MCF 10A (cell line): Measurements from ENCODE around the gene TEX53. TPM values are rescaled to one million over a fixed set of nuclear protein-coding genes. Genes with fewer than 3 reads are reported as not detected.

Source experiments
- BruUV-seq: library from RNA; stranded (reverse); fragments of 400-500 nt; replicated peaks from 2 replicates; lab custom pipeline; 2021; lab: Mats Ljungman, UMichigan
- CTCF ChIA-PET: fragments of 300-600 bp; sonication (Branson Sonifier 250); formaldehyde crosslinking; extraction: SDS; loops from one replicate; lab custom pipeline; 2021; ENCODE audit warnings: antibody characterized with exemption, inconsistent platforms; lab: Yijun Ruan, JAX
- POLR2A ChIA-PET: fragments of 300-600, 350-650 bp; sonication (Branson Sonifier 250); formaldehyde crosslinking; extraction: SDS; loops from one replicate; lab custom pipeline; 2020; ENCODE audit warnings: antibody characterized with exemption, inconsistent platforms; lab: Yijun Ruan, JAX
- DNase-seq: peaks from one replicate; pipeline ENCODE4 v3.0.0-alpha.2; 2018; ENCODE audit not compliant: unreplicated experiment
- H3K27ac Mint-ChIP-seq: one replicate; pipeline ENCODE4 v1.8.0; 2022; ENCODE audit warnings: mild to moderate bottlenecking, low read depth, mixed read lengths; ENCODE audit not compliant: unreplicated experiment
- H3K27me3 Mint-ChIP-seq: one replicate; pipeline ENCODE4 v1.8.0; 2022; ENCODE audit warnings: mixed read lengths; ENCODE audit not compliant: insufficient read depth, unreplicated experiment
- H3K36me3 Mint-ChIP-seq: one replicate; pipeline ENCODE4 v1.8.0; 2022; ENCODE audit warnings: mild to moderate bottlenecking, moderate library complexity, mixed read lengths; ENCODE audit not compliant: insufficient read depth, unreplicated experiment
- H3K4me1 Mint-ChIP-seq: one replicate; pipeline ENCODE4 v1.8.0; 2022; ENCODE audit warnings: mixed read lengths; ENCODE audit not compliant: insufficient read depth, unreplicated experiment
- H3K4me3 Mint-ChIP-seq: one replicate; pipeline ENCODE4 v1.8.0; 2022; ENCODE audit warnings: mild to moderate bottlenecking, moderate library complexity, mixed read lengths; ENCODE audit not compliant: unreplicated experiment
- H3K9me3 Mint-ChIP-seq: one replicate; pipeline ENCODE4 v1.8.0; 2022; ENCODE audit warnings: mixed read lengths; ENCODE audit not compliant: unreplicated experiment
- CTCF ChIP-seq: fragments of 200-600 bp; IDR thresholded peaks from one replicate; pipeline ENCODE4 v1.8.0; 2022; ENCODE audit warnings: antibody characterized with exemption, mild to moderate bottlenecking; ENCODE audit not compliant: unreplicated experiment
- intact Hi-C: fragments of 100-400 bp; cut with micrococcal nuclease; formaldehyde crosslinking; loops from 2 replicates; pipeline ENCODE4 v1.14.1; 2022
- total RNA-seq: library from RNA; stranded (reverse); gene quantifications from 2 replicates; pipeline ENCODE4 v1.2.3, GENCODE V29; 2022

Gene TEX53
- total RNA-seq, 1 experiment from 2014 or later = not detected

GRCh38 chr9:114680259-114681001, 22.8 kb upstream of the TEX53 start:
- TF ChIP-seq CTCF = no peak
- ChIA-PET POLR2A (interaction anchor here (0.5 to 2.0 kb wide), 5 partner anchors 41 to 326 kb away, joined by 3 to 8 read pairs (median 3); partner anchors contain the start of gene ATP6V1G1), CTCF (interaction anchor here (0.5 to 9.3 kb wide), 51 partner anchors 7 to 844 kb away, joined by 3 to 250 read pairs (median 5); partner anchors contain the start of gene TEX53)
- Mint-ChIP-seq H3K4me1 (peaks cover 38% of the 10 kb centered on the region), H3K36me3 (no peaks in the 10 kb centered on the region), H3K9me3 (no peaks in the 10 kb centered on the region), H3K27me3 (no peaks in the 10 kb centered on the region), H3K27ac (no peak overlapping the region), H3K4me3 (no peak overlapping the region)
- intact Hi-C loops = no loop called here
- DNase-seq = no peak
- no TSS peak for BruUV-seq

GRCh38 chr9:114678795-114679194, 21.2 kb upstream of the TEX53 start:
- Mint-ChIP-seq H3K4me3 (no peak overlapping the region), H3K27me3 (no peaks in the 10 kb centered on the region), H3K4me1 (peaks cover 52% of the 10 kb centered on the region), H3K9me3 (peaks cover 8% of the 10 kb centered on the region), H3K27ac (no peak overlapping the region), H3K36me3 (no peaks in the 10 kb centered on the region)
- no peak for DNase-seq
- POLR2A ChIA-PET = interaction anchor here (1.7 to 2.4 kb wide), 2 partner anchors 12 to 231 kb away, joined by 7 to 10 read pairs; no protein-coding TSS in a partner anchor
- no peak for TF ChIP-seq CTCF
- CTCF ChIA-PET = interaction anchor here (0.6 to 9.3 kb wide), 11 partner anchors 8 to 823 kb away, joined by 3 to 250 read pairs (median 22); no protein-coding TSS in a partner anchor
- intact Hi-C loops = loop anchor here (10.0 kb wide), 1 partner anchor 546 kb away; no protein-coding TSS in a partner anchor
- BruUV-seq = no TSS peak

GRCh38 chr9:114678130-114678529, 20.5 kb upstream of the TEX53 start:
- no TSS peak for BruUV-seq
- Mint-ChIP-seq H3K4me1 (peaks cover 52% of the 10 kb centered on the region), H3K36me3 (no peaks in the 10 kb centered on the region), H3K9me3 (peaks cover 8% of the 10 kb centered on the region), H3K4me3 (no peak overlapping the region), H3K27me3 (no peaks in the 10 kb centered on the region), H3K27ac (peak overlapping the region; percentile 4)
- CTCF ChIA-PET = interaction anchor here (0.6 to 9.3 kb wide), 10 partner anchors 11 to 824 kb away, joined by 3 to 250 read pairs (median 14); no protein-coding TSS in a partner anchor
- peak; percentile 36 for DNase-seq
- intact Hi-C loops = loop anchor here (10.0 kb wide), 1 partner anchor 547 kb away; no protein-coding TSS in a partner anchor
- TF ChIP-seq CTCF = no peak
- POLR2A ChIA-PET = interaction anchor here (0.6 to 2.4 kb wide), 8 partner anchors 13 to 236 kb away, joined by 3 to 10 read pairs (median 6); partner anchors contain the start of gene ATP6V1G1

GRCh38 chr9:114677418-114677817, 19.8 kb upstream of the TEX53 start:
- peak overlapping the region; percentile 74 for H3K27ac Mint-ChIP-seq
- POLR2A ChIA-PET = interaction anchor here (0.6 to 2.4 kb wide), 15 partner anchors 11 to 295 kb away, joined by 3 to 10 read pairs (median 3); partner anchors contain the start of gene ATP6V1G1

More at GRCh38 chr9:114677418-114677817, 19.8 kb upstream of the TEX53 start:
- BruUV-seq = no TSS peak
- CTCF ChIA-PET = interaction anchor here (0.6 to 9.3 kb wide), 10 partner anchors 17 to 847 kb away, joined by 3 to 250 read pairs (median 14); no protein-coding TSS in a partner anchor
- Mint-ChIP-seq H3K27me3 (no peaks in the 10 kb centered on the region), H3K4me1 (peaks cover 52% of the 10 kb centered on the region), H3K9me3 (peaks cover 8% of the 10 kb centered on the region), H3K36me3 (no peaks in the 10 kb centered on the region), H3K4me3 (peak overlapping the region; percentile 28)
- DNase-seq = peak; percentile 99
- intact Hi-C loops = loop anchor here (10.0 kb wide), 1 partner anchor 547 kb away; no protein-coding TSS in a partner anchor
- TF ChIP-seq CTCF = no peak
